WTC11 (cell line): ENCODE measurements around the gene M6PR. TPM values are rescaled to one million over a fixed set of nuclear protein-coding genes. Genes with fewer than 3 reads are reported as not detected.

Experiments
- ATAC-seq: fragments of 200-7000 bp; cut with Tn5 transposase; 2 replicates; pipeline ENCODE4 v1.10.0; 2021; ENCODE audit warnings: mild to moderate bottlenecking, moderate library complexity
- Bru-seq: library from RNA; stranded (reverse); fragments of 400-500 nt; gene quantifications from one replicate; lab custom pipeline; 2021; lab: Mats Ljungman, UMichigan
- CTCF ChIA-PET: fragments of 300-600 bp; sonication (Branson Sonifier 250); formaldehyde crosslinking; loops from one replicate; lab custom pipeline; 2021; ENCODE audit warnings: antibody characterized with exemption; lab: Charles Lee
- POLR2A ChIA-PET: fragments of 350-600 bp; sonication (Branson Sonifier 250); formaldehyde crosslinking; loops from one replicate; lab custom pipeline; 2021; ENCODE audit warnings: antibody characterized with exemption; lab: Charles Lee
- DNase-seq: peaks from one replicate; pipeline ENCODE4 v3.0.0; 2021; ENCODE audit warnings: low spot score
- H3K27ac Mint-ChIP-seq: 2 replicates; pipeline ENCODE4 v1.8.0; 2021; ENCODE audit warnings: mixed read lengths
- H3K27me3 Mint-ChIP-seq: 2 replicates; pipeline ENCODE4 v1.8.0; 2021; ENCODE audit warnings: low read depth, mild to moderate bottlenecking, moderate library complexity, mixed read lengths
- H3K36me3 Mint-ChIP-seq: 2 replicates; pipeline ENCODE4 v1.8.0; 2021; ENCODE audit warnings: mixed read lengths
- H3K4me1 Mint-ChIP-seq: 2 replicates; pipeline ENCODE4 v1.8.0; 2022; ENCODE audit warnings: mixed read lengths
- H3K4me3 Mint-ChIP-seq: 2 replicates; pipeline ENCODE4 v1.8.0; 2021; ENCODE audit warnings: mild to moderate bottlenecking, moderate library complexity, mixed read lengths
- H3K9me3 Mint-ChIP-seq: 2 replicates; pipeline ENCODE4 v1.8.0; 2021; ENCODE audit warnings: mixed read lengths
- ATF1 ChIP-seq: sonication (generic); formaldehyde crosslinking; IDR thresholded peaks from 2 replicates; pipeline ENCODE4 v1.8.1; 2023; ENCODE audit warnings: mild to moderate bottlenecking, moderate library complexity, missing genetic modification reagents
- CBFB ChIP-seq: sonication (generic); formaldehyde crosslinking; IDR thresholded peaks from 2 replicates; pipeline ENCODE4 v1.8.1; 2022; ENCODE audit warnings: mild to moderate bottlenecking, low read depth, missing genetic modification reagents
- CREM ChIP-seq: sonication (generic); formaldehyde crosslinking; IDR thresholded peaks from 2 replicates; pipeline ENCODE4 v1.8.1; 2022; ENCODE audit warnings: mild to moderate bottlenecking, missing genetic modification reagents, moderate library complexity
- GABPB1 ChIP-seq: sonication (generic); formaldehyde crosslinking; IDR thresholded peaks from 2 replicates; pipeline ENCODE4 v1.8.1; 2023; ENCODE audit warnings: mild to moderate bottlenecking, missing genetic modification reagents
- KAT7 ChIP-seq: sonication (generic); formaldehyde crosslinking; IDR thresholded peaks from 2 replicates; pipeline ENCODE4 v1.8.1; 2023; ENCODE audit warnings: missing genetic modification reagents, mild to moderate bottlenecking, borderline replicate concordance
- TEAD4 ChIP-seq: sonication (generic); formaldehyde crosslinking; IDR thresholded peaks from 2 replicates; pipeline ENCODE4 v1.8.0; 2022; ENCODE audit warnings: mild to moderate bottlenecking, missing genetic modification reagents
- USF1 ChIP-seq: sonication (generic); formaldehyde crosslinking; IDR thresholded peaks from 2 replicates; pipeline ENCODE4 v1.8.0; 2022; ENCODE audit warnings: mild to moderate bottlenecking, missing genetic modification reagents
- ZNF232 ChIP-seq: sonication (generic); formaldehyde crosslinking; IDR thresholded peaks from 2 replicates; pipeline ENCODE4 v1.8.0; 2022; ENCODE audit warnings: mild to moderate bottlenecking, missing genetic modification reagents
- ZNF423 ChIP-seq: fragments of 250-450 bp; sonication (Bioruptor Pico); IDR thresholded peaks from 2 replicates; pipeline ENCODE4 v2.1.2; 2022; ENCODE audit warnings: mild to moderate bottlenecking, moderate library complexity
- ZSCAN18 ChIP-seq: fragments of 250-450 bp; sonication (Bioruptor Pico); IDR thresholded peaks from 2 replicates; pipeline ENCODE4 v2.1.2; 2022; ENCODE audit warnings: mild to moderate bottlenecking, moderate library complexity
- long read RNA-seq, 3 experiments: library from RNA in 1 of 3; library from capped mRNA in 1 of 3; library from polyadenylated mRNA in 1 of 3; unstranded in 2 of 3; stranded (forward) in 1 of 3; transcript quantifications; one replicate each; pipeline ENCODE4 v2.0.0, GENCODE V29; 2021
- total RNA-seq: library from RNA; stranded (reverse); gene quantifications from 3 replicates; pipeline ENCODE4 v1.2.3, GENCODE V29; 2021
- TF ChIP-seq, protein P1 (sequence below): sonication (generic); formaldehyde crosslinking; IDR thresholded peaks from 2 replicates; pipeline ENCODE4 v1.8.1; 2023; ENCODE audit warnings: mild to moderate bottlenecking, missing genetic modification reagents
- TF ChIP-seq, protein P2 (sequence below): fragments of 250-450 bp; sonication (Bioruptor Pico); conservative IDR thresholded peaks from 2 replicates; pipeline ENCODE4 v1.9.0; 2021; ENCODE audit warnings: mild to moderate bottlenecking
- TF ChIP-seq, protein P3 (sequence below): sonication (generic); formaldehyde crosslinking; IDR thresholded peaks from 2 replicates; pipeline ENCODE4 v1.8.1; 2023; ENCODE audit warnings: mild to moderate bottlenecking, missing genetic modification reagents
- TF ChIP-seq, protein P4 (sequence below): sonication (generic); formaldehyde crosslinking; IDR thresholded peaks from 2 replicates; pipeline ENCODE4 v1.8.1; 2023; ENCODE audit warnings: mild to moderate bottlenecking, missing genetic modification reagents, moderate library complexity
- TF ChIP-seq, protein P5 (sequence below): sonication (generic); formaldehyde crosslinking; IDR thresholded peaks from 2 replicates; pipeline ENCODE4 v1.8.1; 2023; ENCODE audit warnings: mild to moderate bottlenecking, missing genetic modification reagents, borderline replicate concordance
- TF ChIP-seq, protein P6 (sequence below): fragments of 250-450 bp; sonication (Bioruptor Pico); IDR thresholded peaks from 2 replicates; pipeline ENCODE4 v1.9.0; 2021; ENCODE audit warnings: mild to moderate bottlenecking, borderline replicate concordance

Gene M6PR
- total RNA-seq (106 to 139 TPM (median 112 TPM) in 3 replicates), Bru-seq, nascent RNA (percentile 95 among the genes with signal in this experiment)
- long read RNA-seq, experiment 1, transcript M6PR-201 (7 exons, 2,756 nt): major isoform, 410 of 497 reads
- long read RNA-seq, experiment 1, partial matches to known transcripts: 52 of 497 reads
- long read RNA-seq, experiment 1, other reads (novel, unspliced or antisense): 33 of 497 reads
- long read RNA-seq, experiment 2, transcript M6PR-201 (7 exons, 2,756 nt): major isoform, 62 of 108 reads
- long read RNA-seq, experiment 2, partial matches to known transcripts: 21 of 108 reads
- long read RNA-seq, experiment 2, other reads (novel, unspliced or antisense): 24 of 108 reads
- long read RNA-seq, experiment 3, transcript M6PR-201 (7 exons, 2,756 nt): major isoform, 196 of 280 reads
- long read RNA-seq, experiment 3, partial matches to known transcripts: 58 of 280 reads
- long read RNA-seq, experiment 3, other reads (novel, unspliced or antisense): 24 of 280 reads

- Mint-ChIP-seq H3K36me3 (peaks cover 34% of the 10 kb centered on the region), H3K9me3 (peaks cover 22% of the 10 kb centered on the region), H3K4me1 (peaks cover 20% of the 10 kb centered on the region), H3K27ac (peak within 1 kb of the TSS; percentile 93), H3K4me3 (peak within 1 kb of the TSS; percentile 95), H3K27me3 (no peaks in the 10 kb centered on the region)
- POLR2A ChIA-PET: interaction anchor here (1.2 to 2.6 kb wide), 3 partner anchors 32 to 83 kb away, joined by 5 to 16 read pairs (median 6); partner anchors contain the start of gene PHC1
- DNase-seq (peak; percentile 91), ATAC-seq (peak; percentile 89)
- CTCF ChIA-PET: interaction anchor here (0.5 to 3.0 kb wide), 26 partner anchors 8 to 723 kb away, joined by 3 to 38 read pairs (median 4); partner anchors contain the start of gene PHC1
- TF ChIP-seq ZNF232 (CRISPR knock-in tag) (peak; percentile 92), ZSCAN18 (no peak), CREM (peak; percentile 94), TEAD4 (CRISPR knock-in tag) (no peak), GABPB1 (peak; percentile 68; the same call in 1 of the 2 replicates), CBFB (CRISPR knock-in tag) (no peak), KAT7 (CRISPR knock-in tag) (no peak), ZNF423 (no peak), ATF1 (CRISPR knock-in tag) (no peak), USF1 (CRISPR knock-in tag) (peak; percentile 93)
- TF ChIP-seq, protein P1, sequence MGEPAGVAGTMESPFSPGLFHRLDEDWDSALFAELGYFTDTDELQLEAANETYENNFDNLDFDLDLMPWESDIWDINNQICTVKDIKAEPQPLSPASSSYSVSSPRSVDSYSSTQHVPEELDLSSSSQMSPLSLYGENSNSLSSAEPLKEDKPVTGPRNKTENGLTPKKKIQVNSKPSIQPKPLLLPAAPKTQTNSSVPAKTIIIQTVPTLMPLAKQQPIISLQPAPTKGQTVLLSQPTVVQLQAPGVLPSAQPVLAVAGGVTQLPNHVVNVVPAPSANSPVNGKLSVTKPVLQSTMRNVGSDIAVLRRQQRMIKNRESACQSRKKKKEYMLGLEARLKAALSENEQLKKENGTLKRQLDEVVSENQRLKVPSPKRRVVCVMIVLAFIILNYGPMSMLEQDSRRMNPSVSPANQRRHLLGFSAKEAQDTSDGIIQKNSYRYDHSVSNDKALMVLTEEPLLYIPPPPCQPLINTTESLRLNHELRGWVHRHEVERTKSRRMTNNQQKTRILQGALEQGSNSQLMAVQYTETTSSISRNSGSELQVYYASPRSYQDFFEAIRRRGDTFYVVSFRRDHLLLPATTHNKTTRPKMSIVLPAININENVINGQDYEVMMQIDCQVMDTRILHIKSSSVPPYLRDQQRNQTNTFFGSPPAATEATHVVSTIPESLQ: no peak
- TF ChIP-seq, protein P2, sequence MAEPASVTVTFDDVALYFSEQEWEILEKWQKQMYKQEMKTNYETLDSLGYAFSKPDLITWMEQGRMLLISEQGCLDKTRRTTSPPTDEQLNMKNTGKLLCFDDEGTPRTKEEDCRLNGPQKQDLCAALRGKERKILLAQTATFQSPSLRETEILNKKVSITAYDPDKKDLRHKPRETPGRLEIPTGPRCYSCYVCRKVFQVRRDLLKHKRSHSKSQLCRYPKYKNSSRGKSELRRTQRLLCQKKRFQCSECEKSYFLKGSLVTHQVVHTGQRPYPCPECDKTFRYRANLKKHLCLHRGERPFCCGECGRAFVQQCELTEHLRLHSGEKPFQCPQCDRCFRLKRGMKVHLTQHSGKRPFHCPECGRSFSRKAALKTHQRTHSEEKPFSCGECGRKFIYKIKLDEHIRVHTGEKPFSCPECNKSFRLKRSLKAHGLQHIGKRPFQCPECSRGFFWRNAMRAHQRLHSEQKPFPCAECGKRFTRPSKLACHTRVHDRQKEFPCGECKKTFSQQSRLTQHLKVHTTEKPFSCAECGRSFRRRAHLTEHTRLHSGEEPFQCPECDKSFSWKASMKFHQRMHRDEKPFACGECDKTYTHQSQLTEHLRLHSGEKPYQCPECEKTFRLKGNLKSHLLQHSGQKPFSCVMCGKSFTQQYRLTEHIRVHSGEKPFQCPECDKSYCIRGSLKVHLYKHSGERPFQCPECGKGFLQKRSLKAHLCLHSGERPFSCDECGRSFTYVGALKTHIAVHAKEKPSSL (CRISPR knock-in tag): no peak
- TF ChIP-seq, protein P3, sequence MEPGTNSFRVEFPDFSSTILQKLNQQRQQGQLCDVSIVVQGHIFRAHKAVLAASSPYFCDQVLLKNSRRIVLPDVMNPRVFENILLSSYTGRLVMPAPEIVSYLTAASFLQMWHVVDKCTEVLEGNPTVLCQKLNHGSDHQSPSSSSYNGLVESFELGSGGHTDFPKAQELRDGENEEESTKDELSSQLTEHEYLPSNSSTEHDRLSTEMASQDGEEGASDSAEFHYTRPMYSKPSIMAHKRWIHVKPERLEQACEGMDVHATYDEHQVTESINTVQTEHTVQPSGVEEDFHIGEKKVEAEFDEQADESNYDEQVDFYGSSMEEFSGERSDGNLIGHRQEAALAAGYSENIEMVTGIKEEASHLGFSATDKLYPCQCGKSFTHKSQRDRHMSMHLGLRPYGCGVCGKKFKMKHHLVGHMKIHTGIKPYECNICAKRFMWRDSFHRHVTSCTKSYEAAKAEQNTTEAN: no peak
- TF ChIP-seq, protein P4, sequence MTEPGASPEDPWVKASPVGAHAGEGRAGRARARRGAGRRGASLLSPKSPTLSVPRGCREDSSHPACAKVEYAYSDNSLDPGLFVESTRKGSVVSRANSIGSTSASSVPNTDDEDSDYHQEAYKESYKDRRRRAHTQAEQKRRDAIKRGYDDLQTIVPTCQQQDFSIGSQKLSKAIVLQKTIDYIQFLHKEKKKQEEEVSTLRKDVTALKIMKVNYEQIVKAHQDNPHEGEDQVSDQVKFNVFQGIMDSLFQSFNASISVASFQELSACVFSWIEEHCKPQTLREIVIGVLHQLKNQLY (CRISPR knock-in tag): no peak
- TF ChIP-seq, protein P5, sequence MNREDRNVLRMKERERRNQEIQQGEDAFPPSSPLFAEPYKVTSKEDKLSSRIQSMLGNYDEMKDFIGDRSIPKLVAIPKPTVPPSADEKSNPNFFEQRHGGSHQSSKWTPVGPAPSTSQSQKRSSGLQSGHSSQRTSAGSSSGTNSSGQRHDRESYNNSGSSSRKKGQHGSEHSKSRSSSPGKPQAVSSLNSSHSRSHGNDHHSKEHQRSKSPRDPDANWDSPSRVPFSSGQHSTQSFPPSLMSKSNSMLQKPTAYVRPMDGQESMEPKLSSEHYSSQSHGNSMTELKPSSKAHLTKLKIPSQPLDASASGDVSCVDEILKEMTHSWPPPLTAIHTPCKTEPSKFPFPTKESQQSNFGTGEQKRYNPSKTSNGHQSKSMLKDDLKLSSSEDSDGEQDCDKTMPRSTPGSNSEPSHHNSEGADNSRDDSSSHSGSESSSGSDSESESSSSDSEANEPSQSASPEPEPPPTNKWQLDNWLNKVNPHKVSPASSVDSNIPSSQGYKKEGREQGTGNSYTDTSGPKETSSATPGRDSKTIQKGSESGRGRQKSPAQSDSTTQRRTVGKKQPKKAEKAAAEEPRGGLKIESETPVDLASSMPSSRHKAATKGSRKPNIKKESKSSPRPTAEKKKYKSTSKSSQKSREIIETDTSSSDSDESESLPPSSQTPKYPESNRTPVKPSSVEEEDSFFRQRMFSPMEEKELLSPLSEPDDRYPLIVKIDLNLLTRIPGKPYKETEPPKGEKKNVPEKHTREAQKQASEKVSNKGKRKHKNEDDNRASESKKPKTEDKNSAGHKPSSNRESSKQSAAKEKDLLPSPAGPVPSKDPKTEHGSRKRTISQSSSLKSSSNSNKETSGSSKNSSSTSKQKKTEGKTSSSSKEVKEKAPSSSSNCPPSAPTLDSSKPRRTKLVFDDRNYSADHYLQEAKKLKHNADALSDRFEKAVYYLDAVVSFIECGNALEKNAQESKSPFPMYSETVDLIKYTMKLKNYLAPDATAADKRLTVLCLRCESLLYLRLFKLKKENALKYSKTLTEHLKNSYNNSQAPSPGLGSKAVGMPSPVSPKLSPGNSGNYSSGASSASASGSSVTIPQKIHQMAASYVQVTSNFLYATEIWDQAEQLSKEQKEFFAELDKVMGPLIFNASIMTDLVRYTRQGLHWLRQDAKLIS (CRISPR knock-in tag): no peak
- TF ChIP-seq, protein P6, sequence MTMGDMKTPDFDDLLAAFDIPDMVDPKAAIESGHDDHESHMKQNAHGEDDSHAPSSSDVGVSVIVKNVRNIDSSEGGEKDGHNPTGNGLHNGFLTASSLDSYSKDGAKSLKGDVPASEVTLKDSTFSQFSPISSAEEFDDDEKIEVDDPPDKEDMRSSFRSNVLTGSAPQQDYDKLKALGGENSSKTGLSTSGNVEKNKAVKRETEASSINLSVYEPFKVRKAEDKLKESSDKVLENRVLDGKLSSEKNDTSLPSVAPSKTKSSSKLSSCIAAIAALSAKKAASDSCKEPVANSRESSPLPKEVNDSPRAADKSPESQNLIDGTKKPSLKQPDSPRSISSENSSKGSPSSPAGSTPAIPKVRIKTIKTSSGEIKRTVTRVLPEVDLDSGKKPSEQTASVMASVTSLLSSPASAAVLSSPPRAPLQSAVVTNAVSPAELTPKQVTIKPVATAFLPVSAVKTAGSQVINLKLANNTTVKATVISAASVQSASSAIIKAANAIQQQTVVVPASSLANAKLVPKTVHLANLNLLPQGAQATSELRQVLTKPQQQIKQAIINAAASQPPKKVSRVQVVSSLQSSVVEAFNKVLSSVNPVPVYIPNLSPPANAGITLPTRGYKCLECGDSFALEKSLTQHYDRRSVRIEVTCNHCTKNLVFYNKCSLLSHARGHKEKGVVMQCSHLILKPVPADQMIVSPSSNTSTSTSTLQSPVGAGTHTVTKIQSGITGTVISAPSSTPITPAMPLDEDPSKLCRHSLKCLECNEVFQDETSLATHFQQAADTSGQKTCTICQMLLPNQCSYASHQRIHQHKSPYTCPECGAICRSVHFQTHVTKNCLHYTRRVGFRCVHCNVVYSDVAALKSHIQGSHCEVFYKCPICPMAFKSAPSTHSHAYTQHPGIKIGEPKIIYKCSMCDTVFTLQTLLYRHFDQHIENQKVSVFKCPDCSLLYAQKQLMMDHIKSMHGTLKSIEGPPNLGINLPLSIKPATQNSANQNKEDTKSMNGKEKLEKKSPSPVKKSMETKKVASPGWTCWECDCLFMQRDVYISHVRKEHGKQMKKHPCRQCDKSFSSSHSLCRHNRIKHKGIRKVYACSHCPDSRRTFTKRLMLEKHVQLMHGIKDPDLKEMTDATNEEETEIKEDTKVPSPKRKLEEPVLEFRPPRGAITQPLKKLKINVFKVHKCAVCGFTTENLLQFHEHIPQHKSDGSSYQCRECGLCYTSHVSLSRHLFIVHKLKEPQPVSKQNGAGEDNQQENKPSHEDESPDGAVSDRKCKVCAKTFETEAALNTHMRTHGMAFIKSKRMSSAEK (CRISPR knock-in tag): no peak
These were observed at the start of gene M6PR for GRCh38 chr12:8949342-8950220. TSS of gene M6PR (minus strand) at chr12:8949645. CDS start at chr12:8946404, 3,241 bp downstream.
